ENCODE data around the gene NHSL1.

Gene NHSL1

DNA sequence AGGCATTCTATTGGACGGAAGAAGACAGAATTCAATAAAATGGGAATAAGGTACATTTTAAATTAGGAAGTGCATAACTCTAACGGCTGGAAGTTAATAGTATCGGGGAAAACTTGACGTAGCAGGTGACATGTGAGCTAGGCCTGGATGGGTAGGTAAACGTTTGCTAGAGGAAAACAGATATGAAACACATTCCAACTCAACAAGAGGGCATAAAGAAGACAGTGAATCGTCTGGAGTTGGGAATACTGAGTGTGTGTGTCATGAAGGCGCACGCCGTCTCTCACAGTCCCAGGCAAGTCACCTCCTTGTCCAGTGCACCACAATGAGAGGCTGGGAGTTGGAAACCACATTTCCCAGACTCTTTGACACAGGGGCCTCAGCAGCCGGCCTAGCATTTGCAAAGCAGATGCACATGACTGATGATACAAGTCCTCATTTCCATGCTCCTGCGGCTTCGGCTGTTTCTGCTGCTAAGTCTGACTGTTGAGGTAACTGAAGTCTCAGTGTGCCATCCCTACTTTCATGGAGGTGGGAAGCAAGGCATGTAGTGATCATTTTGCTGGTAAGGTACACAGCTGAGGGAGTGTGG is 16.5 kb upstream of the NHSL1 start:
- no peak for TF ChIP-seq POLR2A (IDR thresholded peaks at IDR 0.05; ENCODE audit: low read depth, low read length)
- DNase-seq (ENCODE audit: insufficient read length, low spot score): no peak
- no peak for FAIRE-seq

DNA sequence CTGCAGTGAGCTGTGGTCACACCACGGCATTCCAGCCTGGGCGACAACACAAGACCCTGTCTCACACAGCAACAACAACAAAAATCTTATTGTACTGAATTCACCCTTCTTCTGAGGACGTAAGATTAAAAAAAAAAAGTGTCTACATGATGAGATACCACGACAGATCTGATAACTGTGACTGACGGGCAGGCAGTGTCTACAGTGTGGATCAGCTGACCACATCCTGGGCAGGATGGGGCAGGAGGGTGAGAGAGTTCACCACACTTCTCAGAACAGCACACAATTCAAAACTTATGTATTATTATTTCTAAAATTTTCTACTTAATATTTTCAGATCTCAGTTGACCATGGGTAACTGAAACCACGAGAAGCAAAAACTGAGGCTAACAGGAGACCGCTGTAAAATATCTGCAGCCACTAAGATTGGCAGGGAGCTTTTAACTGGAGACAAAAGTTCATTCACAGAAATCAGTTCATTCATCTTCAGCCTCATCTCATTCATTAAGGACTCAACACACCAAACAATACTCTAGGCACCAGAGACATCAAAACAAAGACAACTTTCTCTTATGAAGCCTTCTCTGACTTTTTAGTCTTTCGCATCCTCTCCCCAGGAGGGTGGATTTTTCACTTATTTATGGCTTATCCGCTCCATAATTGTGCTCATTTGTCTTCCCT is 15.7 kb upstream of the NHSL1 start:
- TF ChIP-seq POLR2A (IDR thresholded peaks at IDR 0.05; ENCODE audit: low read depth, low read length): no peak
- no peak for FAIRE-seq

DNA sequence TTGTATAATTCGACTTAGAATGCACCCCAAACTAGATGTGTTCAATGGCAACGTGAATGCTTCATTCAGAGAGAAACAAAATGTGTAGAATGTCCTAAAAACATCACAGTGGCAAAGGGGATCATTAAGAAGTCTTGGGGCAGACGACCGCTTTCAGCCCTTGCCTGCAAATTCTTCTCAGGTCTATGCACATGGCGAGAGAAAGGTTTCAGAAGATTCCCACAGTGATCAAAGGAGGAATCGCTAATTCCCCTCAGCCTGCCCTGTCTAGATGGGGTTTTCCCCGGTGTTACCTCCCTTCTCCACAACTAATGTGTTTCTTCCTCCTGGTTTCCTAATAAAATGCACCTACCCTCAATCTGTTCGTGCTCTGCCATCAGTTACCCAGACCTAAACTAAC is 13.3 kb upstream of the NHSL1 start:
- FAIRE-seq (no peak), DNase-seq (ENCODE audit: insufficient read length, low spot score) (no peak)
- no peak for TF ChIP-seq POLR2A (IDR thresholded peaks at IDR 0.05; ENCODE audit: low read depth, low read length)

More for the DNA sequence above, 15.7 kb upstream of the NHSL1 start:
- DNase-seq (ENCODE audit: insufficient read length, low spot score): no peak

GRCh38 chr6:138510093-138510492 is 10.8 kb upstream of the NHSL1 start:
- DNase-seq (ENCODE audit: insufficient read length, low spot score) (no peak), FAIRE-seq (no peak)
- no peak for TF ChIP-seq POLR2A (IDR thresholded peaks at IDR 0.05; ENCODE audit: low read depth, low read length)

- no peak for TF ChIP-seq POLR2A (IDR thresholded peaks at IDR 0.05; ENCODE audit: low read depth, low read length)
- no peak for DNase-seq (ENCODE audit: insufficient read length, low spot score)
- peak; percentile 74 for FAIRE-seq
Measured at GRCh38 chr6:138509371-138509770, 10.1 kb upstream of the NHSL1 start.

- DNase-seq (ENCODE audit: insufficient read length, low spot score) (no peak), FAIRE-seq (no peak)
- no peak for TF ChIP-seq POLR2A (IDR thresholded peaks at IDR 0.05; ENCODE audit: low read depth, low read length)
Measured at GRCh38 chr6:138508676-138508988, 9.3 kb upstream of the NHSL1 start.

DNA sequence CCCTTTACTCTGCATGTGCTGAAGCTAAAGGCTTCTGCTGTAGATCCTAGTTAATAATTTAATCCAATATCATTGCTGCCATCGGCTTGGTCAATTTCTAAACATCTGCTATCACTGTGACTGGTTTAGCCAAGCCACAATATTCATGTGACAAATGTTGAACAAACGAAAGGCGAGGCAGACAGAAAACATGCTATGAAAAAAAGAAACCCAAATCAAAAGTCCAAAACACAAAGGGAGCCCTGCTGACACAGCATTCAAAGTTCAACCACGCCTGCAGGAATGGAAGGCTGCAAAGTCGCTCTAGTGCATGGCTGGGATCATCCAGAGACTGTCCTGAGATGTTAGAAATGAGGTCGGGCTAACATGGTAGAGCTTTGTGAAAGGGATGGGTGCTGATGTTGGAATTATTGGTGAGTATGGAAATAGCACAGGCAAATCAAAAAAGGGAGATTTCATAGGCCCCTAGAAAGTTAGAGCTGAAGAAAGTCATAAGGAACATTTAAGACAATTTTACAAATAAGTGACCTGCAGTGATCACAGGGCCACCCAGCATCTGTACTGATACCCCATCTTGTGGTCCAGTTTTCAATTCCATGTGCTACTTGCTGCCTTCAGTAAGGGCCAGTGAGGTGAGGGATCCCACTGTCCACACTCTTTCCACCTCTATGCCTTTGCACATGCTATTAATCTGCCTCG is 8.8 kb upstream of the NHSL1 start:
- FAIRE-seq: no peak
- no peak for TF ChIP-seq POLR2A (IDR thresholded peaks at IDR 0.05; ENCODE audit: low read depth, low read length)
- no peak for DNase-seq (ENCODE audit: insufficient read length, low spot score)

- DNase-seq (ENCODE audit: insufficient read length, low spot score) (no peak), FAIRE-seq (no peak)
- no peak for TF ChIP-seq POLR2A (IDR thresholded peaks at IDR 0.05; ENCODE audit: low read depth, low read length)
Measured at GRCh38 chr6:138504764-138505689, 5.7 kb upstream of the NHSL1 start.

DNA sequence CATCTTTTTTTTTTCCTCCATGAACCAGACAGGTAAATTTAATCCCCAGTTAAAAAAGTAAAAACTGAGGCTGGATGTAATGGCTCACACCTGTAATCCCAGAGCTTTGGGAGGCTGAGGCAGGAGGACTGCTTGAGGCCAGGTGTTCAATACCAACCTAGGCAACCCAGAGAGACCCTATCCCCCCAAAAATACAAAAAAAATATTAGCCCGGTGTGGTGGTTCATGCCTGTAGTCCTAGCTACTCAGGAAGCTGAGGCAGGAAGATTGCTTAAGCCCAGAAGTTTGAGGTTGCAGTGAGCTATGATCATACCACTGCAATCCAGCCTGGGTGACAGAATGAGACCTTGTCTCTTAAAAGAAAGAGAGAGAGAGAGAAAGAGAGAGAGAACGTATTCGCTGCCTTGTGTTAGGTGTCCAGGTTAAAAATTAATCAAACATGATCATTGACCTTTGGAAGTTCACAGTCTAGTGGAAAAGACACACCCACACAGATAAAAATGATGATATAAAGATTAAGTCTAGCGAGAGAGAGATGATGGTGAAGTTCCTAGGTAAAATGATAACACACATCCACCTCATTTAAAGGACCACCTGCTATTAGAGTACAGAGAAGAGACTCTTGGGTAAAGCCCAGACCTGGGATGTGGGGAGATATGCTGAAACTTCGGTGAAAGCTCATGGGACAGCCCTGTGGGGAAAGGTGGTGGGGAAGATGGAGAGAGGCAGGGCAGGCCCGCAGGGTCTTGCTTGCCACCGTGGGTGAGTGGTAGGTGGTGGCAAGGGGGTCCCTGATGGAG is 4.8 kb upstream of the NHSL1 start:
- no peak for FAIRE-seq
- TF ChIP-seq POLR2A (IDR thresholded peaks at IDR 0.05; ENCODE audit: low read depth, low read length): no peak
- no peak for DNase-seq (ENCODE audit: insufficient read length, low spot score)

- FAIRE-seq (no peak), DNase-seq (ENCODE audit: insufficient read length, low spot score) (no peak)
- no peak for TF ChIP-seq POLR2A (IDR thresholded peaks at IDR 0.05; ENCODE audit: low read depth, low read length)
Measured at GRCh38 chr6:138502546-138502945, 3.3 kb upstream of the NHSL1 start.

- FAIRE-seq (no peak), DNase-seq (ENCODE audit: insufficient read length, low spot score) (no peak)
- no peak for TF ChIP-seq POLR2A (IDR thresholded peaks at IDR 0.05; ENCODE audit: low read depth, low read length)
Measured at GRCh38 chr6:138500867-138501446, 1.7 kb upstream of the NHSL1 start.

DNA sequence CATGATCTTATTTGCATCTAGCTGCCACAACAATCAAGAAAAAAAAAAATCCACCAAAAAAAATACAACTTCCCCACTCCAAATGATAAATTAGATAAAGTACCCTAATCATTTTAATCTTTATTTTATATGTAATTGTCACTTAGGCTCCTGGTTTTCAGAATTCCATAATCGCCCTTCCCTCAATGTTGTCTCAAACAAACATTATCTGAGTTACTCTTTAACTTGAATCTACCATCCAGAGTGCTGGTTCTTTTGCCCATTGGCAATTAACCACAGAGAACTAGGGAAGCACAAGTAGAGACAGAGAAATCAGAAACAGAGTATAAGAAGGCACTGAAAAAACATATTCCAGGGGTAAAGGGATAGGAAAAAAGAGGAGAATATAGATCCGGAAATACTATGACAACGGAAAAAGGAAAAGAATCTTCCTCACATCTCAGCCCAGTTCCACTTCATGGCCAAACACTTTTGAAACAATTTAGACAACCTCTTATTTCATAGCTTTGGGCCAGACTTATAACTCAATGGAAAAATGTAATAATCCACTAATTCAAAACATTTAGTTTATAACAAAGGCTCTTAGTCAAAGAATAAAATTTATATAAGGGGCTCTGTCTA is 861 bp upstream of the NHSL1 start:
- DNase-seq (ENCODE audit: insufficient read length, low spot score) (no peak), FAIRE-seq (no peak)
- no peak for TF ChIP-seq POLR2A (IDR thresholded peaks at IDR 0.05; ENCODE audit: low read depth, low read length)

Measured in H54 (cell line).